ENCODE measurements around the gene NFE2L2.

- TF ChIP-seq POLR2A (IDR thresholded peaks at IDR 0.05; ENCODE audit: low read length) (no peak), GATA1 (IDR thresholded peaks at IDR 0.05; ENCODE audit: low read depth, low read length) (no peak)
Observed at GRCh38 chr2:177246000-177246399, 18.5 kb downstream of the NFE2L2 start.

All from erythroblast (primary cell).